ENCODE data around the gene TBC1D13. TPM values are rescaled to one million over a fixed set of nuclear protein-coding genes. Genes with fewer than 3 reads are reported as not detected.
A peak's percentile ranks its signal among the peaks of the same experiment; 100 is the strongest.
"Not testable (repeated sequence)": the region's sequence is repeated elsewhere in the genome, so short reads cannot be mapped to it uniquely, and the experiment has no call there.

TBC1D13 gene
- total and polyA plus RNA-seq, 2 donors from 2014 or later: 29.0 to 38.5 TPM

GRCh38 chr9:128858476-128858875 is 71.4 kb downstream of the TBC1D13 start:
- H3K27me3 ChIP-seq (ENCODE audit: control insufficient read depth, insufficient read depth, low read length); H3K9ac ChIP-seq (ENCODE audit: low read length in 3 of 3); H3K36me3 ChIP-seq (ENCODE audit: control insufficient read depth in 2 of 3, insufficient read depth in 3 of 3, low read length in 3 of 3); H3K27ac ChIP-seq (ENCODE audit: low read depth in 2 of 2, low read length in 2 of 2); H3K4me3 ChIP-seq (ENCODE audit: low read length in 3 of 3); H3K4me1 ChIP-seq (ENCODE audit: control insufficient read depth in 2 of 3, insufficient read depth in 2 of 3, low read depth in 1 of 3, low read length in 3 of 3); H3K9me3 ChIP-seq (ENCODE audit: control insufficient read depth in 2 of 3, insufficient read depth in 1 of 3, low read length in 3 of 3); FAIRE-seq; intact Hi-C loops (cut with DNase I): not testable (repeated sequence)
- peak in 1 of 5 donors; percentile 22 for DNase-seq

Other genes with a start within 250 kb of the TBC1D13 start
- 354 TPM for gene SPTAN1, start 234.7 kb upstream of the TBC1D13 start, total RNA-seq
- 210 TPM for gene SPTAN1, start 234.7 kb upstream of the TBC1D13 start, polyA plus RNA-seq (ENCODE audit: insufficient read depth, low read depth, low replicate concordance)
- 76.6 TPM for gene DYNC2I2, start 130.4 kb upstream of the TBC1D13 start, total RNA-seq
- gene DYNC2I2, start 130.4 kb upstream of the TBC1D13 start, polyA plus RNA-seq (ENCODE audit: insufficient read depth, low read depth, low replicate concordance): 98.6 TPM
- 247 TPM for gene SET, start 98.0 kb upstream of the TBC1D13 start, total RNA-seq
- 127 TPM for gene SET, start 98.0 kb upstream of the TBC1D13 start, polyA plus RNA-seq (ENCODE audit: insufficient read depth, low read depth, low replicate concordance)
- 14.7 TPM for gene PKN3, start 84.8 kb upstream of the TBC1D13 start, total RNA-seq
- 3.9 TPM for gene PKN3, start 84.8 kb upstream of the TBC1D13 start, polyA plus RNA-seq (ENCODE audit: insufficient read depth, low read depth, low replicate concordance)
- gene ZDHHC12, start 63.1 kb upstream of the TBC1D13 start, total RNA-seq: 39.9 TPM
- 54.7 TPM for gene ZDHHC12, start 63.1 kb upstream of the TBC1D13 start, polyA plus RNA-seq (ENCODE audit: insufficient read depth, low read depth, low replicate concordance)
- gene ZER1, start 15.3 kb upstream of the TBC1D13 start, total RNA-seq: 43.2 TPM
- gene ZER1, start 15.3 kb upstream of the TBC1D13 start, polyA plus RNA-seq (ENCODE audit: insufficient read depth, low read depth, low replicate concordance): 31.1 TPM
- 20.6 TPM for gene ENDOG, start 31.2 kb downstream of the TBC1D13 start, total RNA-seq
- 59.9 TPM for gene ENDOG, start 31.2 kb downstream of the TBC1D13 start, polyA plus RNA-seq (ENCODE audit: insufficient read depth, low read depth, low replicate concordance)
- 42.0 TPM for gene SPOUT1, start 42.5 kb downstream of the TBC1D13 start, total RNA-seq
- 56.8 TPM for gene SPOUT1, start 42.5 kb downstream of the TBC1D13 start, polyA plus RNA-seq (ENCODE audit: insufficient read depth, low read depth, low replicate concordance)
- 5.1 TPM for gene KYAT1, start 94.7 kb downstream of the TBC1D13 start, total RNA-seq
- 17.0 TPM for gene KYAT1, start 94.7 kb downstream of the TBC1D13 start, polyA plus RNA-seq (ENCODE audit: insufficient read depth, low read depth, low replicate concordance)
- 37.4 TPM for gene LRRC8A, start 94.9 kb downstream of the TBC1D13 start, total RNA-seq
- gene LRRC8A, start 94.9 kb downstream of the TBC1D13 start, polyA plus RNA-seq (ENCODE audit: insufficient read depth, low read depth, low replicate concordance): 18.5 TPM
- gene PHYHD1, start 133.7 kb downstream of the TBC1D13 start, total RNA-seq: 59.0 TPM
- 122 TPM for gene PHYHD1, start 133.7 kb downstream of the TBC1D13 start, polyA plus RNA-seq (ENCODE audit: insufficient read depth, low read depth, low replicate concordance)
- gene DOLK, start 160.3 kb downstream of the TBC1D13 start, total RNA-seq: 13.9 TPM
- 17.0 TPM for gene DOLK, start 160.3 kb downstream of the TBC1D13 start, polyA plus RNA-seq (ENCODE audit: insufficient read depth, low read depth, low replicate concordance)
- 27.9 TPM for gene NUP188, start 160.4 kb downstream of the TBC1D13 start, total RNA-seq
- gene NUP188, start 160.4 kb downstream of the TBC1D13 start, polyA plus RNA-seq (ENCODE audit: insufficient read depth, low read depth, low replicate concordance): 6.4 TPM
- 128 TPM for gene SH3GLB2, start 241.1 kb downstream of the TBC1D13 start, total RNA-seq
- 118 TPM for gene SH3GLB2, start 241.1 kb downstream of the TBC1D13 start, polyA plus RNA-seq (ENCODE audit: insufficient read depth, low read depth, low replicate concordance)
- gene MIGA2, start 249.4 kb downstream of the TBC1D13 start, total RNA-seq: 29.9 TPM
- gene MIGA2, start 249.4 kb downstream of the TBC1D13 start, polyA plus RNA-seq (ENCODE audit: insufficient read depth, low read depth, low replicate concordance): 26.1 TPM